NCI-H345 (cell line): Measurements from ENCODE around the gene RNF25.

Experiments used
- DNase-seq: peaks from one replicate; lab custom pipeline; 2025; lab: John Stamatoyannopoulos, UW

RNF25 gene, protein sequence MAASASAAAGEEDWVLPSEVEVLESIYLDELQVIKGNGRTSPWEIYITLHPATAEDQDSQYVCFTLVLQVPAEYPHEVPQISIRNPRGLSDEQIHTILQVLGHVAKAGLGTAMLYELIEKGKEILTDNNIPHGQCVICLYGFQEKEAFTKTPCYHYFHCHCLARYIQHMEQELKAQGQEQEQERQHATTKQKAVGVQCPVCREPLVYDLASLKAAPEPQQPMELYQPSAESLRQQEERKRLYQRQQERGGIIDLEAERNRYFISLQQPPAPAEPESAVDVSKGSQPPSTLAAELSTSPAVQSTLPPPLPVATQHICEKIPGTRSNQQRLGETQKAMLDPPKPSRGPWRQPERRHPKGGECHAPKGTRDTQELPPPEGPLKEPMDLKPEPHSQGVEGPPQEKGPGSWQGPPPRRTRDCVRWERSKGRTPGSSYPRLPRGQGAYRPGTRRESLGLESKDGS

DNA sequence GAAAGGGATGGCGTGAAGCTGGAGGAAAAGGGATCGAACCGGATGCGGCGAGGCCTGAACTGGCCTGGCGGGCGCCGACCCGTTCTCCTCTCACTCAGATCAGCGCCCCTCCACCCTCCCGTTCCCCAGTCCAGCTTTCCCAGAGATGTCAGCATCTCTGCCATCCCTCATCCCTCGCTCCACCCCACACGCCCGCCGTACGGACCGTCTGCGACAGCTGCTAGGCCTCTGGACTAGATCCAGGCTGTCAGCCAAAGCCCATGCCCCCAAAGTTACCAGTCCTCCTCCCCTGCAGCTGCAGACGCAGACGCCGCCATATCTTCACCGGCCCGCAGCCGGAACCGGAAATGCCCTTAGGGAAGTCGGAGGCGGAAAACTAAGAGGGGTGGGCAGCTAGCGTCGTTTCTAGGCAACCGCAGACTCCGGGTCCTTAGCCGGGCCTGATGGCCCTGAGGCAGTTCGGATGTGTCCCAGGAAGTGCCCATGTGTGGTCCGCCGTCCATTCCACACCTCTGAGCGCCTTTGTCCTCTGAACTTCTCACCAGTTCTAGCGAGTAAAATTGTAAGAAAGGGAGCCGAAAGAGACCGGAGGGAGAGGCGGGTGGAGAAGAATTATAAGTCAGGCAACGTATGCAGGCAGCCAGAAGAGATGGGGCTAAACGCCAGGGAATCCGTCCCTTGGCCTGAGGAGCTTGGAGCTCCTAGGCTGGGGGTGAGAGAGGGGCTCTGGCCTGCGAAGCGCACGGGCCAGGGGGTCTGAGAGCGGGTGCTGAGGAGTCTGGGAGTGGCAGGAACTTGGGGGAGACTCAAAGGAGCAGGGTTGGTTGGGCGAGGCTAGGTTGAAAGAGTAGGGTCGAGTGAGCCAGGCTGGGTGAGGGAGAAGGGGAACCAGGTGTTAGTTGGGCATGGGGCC lies at the start of gene RNF25, which contains the start of gene STK36:
Gene RNF25, minus strand, starts transcription at position 349 of the 913 bp plus-strand sequence. Its CDS starts 32 bp downstream, at position 317.
Gene STK36, plus strand, starts transcription at position 433 of the 913 bp plus-strand sequence. CDS start 744 bp downstream, outside the sequence.
- peak; percentile 90 for DNase-seq

DNA sequence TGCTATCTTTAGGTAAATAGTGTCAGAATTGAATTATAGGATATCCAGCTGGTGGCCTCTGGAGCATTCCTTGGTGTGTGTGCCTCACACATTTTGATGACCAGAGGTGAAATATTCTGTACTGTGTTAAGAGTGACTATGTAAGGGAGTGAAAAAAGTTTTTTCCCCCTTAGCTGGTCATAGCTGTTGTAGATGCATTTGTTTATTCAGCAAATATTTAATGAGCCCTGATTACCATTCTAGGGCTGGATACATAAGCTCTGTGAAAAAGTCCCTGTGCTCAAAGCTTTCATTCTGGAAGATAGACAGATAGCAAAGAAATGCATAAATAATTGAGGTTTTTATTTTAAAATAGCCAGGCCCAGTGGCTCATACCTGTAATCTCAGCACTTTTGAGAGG lies 49.7 kb upstream of the RNF25 start:
- no peak for DNase-seq

DNA sequence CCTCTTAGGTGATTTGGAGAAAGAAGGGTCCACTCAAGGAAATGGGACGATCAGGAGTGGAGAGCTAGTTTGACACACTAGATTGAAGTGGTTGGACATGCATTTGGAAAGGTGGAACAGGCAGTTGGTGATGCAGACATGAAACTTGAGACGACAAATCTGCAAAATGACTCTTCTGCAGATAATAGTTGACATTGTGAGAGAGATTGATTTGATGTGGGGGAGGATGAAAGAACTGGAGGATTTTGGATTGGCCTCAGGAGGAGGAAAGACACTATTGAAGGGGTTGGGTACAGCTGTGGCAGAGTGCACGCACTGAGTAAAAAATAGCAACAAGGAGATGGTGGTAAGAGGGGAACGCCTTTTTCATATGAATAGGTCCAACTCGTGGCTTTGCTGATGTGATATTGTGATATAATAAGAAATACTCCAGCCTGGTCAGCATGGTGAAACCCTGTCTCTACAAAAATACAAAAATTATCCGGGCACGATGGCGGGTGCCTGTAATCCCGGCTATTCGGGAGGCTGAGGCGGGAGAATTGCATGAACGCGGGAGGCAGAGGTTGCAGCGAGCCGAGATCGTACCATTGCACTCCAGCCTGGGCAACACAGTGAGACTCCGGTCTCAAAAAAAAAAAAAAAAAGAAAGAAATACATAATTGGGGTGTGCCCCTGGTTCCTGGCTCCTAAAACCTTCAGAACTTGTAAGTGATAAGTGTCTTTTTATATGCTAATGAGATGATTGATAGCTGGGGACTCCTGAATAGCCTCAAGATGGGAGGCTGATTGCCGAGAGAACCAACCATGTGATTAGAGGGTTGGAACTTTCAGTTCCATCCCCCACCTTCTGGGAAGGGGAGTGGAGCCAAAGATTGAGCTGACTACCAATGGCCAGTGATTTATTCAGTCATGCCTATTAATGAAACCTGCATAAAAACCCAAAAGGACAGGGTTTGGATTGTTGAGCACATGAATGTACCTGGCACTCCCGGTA lies 48.5 kb upstream of the RNF25 start:
- DNase-seq, result no peak

DNA sequence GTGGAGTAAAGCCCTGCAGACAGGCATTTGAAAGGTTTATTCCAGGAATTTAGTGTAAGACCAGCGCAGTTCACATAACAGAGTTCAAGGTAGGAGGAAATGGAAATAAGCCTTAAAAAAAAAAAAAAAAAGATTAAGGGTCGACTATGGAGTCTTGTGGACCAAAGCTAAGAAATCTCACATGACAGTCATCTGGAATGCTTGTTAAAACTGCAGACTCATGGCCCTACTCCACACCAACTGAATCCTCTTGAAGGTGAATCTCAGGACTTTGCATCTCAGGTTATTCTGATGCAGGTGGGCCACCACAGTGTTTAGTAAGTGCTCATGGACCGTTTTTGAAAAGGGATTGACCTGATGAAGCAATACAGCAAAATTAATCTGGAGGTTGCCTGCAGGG lies 47.7 kb upstream of the RNF25 start:
- DNase-seq, result no peak

DNA sequence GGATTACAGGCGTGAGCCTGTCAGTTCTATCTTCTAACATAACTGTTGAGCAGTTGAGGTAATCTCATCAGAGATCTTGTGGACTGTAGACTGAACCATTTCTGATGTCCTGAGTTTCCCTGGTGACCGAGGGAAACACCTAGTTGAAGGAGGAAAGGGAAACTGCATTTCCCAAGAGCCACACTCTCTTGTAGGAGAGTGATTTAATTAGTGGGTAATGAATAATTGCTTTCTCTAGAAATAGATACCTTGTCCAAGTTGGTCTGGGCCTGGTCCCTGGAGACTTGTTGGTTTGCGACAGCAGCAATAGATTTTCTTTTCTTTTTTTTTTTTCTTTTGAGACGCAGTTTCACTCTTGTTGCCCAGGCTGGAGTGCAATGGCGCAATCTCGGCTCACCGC lies 46.3 kb upstream of the RNF25 start:
- no peak for DNase-seq

DNA sequence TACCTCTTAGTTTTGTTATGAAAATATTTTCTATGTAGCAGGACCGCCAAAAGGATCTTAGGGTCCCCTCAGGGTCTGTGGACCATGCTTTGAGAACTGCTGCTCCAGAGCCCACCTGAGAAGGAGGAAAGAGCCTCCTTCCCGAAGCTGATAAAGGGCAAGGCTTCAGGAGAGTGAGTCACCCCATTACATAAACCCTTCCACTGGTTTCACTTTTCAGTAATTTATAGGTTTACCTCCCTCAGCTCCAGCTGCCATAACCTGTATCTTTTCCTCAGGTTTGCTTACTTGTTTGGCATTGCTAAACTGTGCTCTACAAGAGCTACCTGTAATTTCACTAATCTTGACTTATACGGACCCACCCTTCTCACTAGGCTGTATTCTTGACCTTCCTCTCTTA lies 45.5 kb upstream of the RNF25 start:
- DNase-seq, result no peak

DNA sequence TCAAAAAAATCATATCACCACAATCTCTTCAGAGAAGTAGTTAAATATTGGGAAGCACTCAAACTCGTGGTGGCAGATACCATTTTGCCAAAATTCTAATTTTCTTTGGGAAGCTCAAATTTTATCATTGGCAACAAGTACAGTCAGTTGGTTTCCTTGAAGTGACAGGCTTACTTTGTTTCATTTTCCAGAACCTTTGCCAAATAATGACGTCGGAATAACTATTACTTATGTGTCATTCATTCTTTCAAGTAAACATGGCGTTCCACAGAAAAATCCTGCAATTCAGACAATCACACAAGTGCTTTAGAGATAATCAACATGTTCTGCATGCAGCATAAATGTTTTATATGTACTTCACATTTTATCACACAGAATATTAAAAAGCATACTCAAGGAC lies 44.3 kb upstream of the RNF25 start:
- DNase-seq, result no peak

DNA sequence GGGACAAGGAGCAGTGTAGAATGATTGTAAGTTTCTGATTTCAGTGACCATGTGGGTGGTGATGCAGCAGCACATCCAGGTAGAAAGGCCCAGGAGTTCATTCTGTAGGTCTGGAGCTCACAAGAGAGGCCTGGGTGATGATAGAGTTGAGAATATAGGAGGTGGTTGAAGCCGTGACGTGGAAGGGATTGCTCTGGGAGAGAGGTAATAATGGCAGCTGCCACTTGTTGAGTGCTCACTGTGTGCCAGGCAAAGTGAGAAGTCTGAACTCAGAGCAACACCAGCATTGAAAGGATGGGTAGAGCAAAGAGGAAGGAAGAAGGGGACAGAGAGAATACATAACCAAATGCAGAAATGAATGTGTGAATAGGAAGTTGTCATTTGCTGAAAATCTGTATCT lies 42.1 kb upstream of the RNF25 start:
- no peak for DNase-seq

DNA sequence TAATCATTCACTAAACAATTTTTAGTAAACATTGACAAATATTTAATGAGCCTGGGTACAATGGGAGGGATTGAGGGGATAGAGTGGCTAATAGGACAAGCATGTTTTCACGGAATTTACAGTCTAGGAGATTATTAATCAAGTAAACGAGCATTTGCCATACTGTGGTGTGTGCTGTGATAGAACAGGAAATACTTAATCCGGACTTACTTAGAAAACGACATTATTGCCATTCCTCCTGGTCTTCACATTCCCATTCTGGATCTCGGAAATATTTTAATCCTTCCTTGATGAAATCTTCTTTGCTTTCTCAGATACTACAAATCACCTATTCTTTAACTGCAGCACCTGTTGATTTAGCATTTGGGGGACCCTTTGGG lies 39.7 kb upstream of the RNF25 start:
- no peak for DNase-seq

DNA sequence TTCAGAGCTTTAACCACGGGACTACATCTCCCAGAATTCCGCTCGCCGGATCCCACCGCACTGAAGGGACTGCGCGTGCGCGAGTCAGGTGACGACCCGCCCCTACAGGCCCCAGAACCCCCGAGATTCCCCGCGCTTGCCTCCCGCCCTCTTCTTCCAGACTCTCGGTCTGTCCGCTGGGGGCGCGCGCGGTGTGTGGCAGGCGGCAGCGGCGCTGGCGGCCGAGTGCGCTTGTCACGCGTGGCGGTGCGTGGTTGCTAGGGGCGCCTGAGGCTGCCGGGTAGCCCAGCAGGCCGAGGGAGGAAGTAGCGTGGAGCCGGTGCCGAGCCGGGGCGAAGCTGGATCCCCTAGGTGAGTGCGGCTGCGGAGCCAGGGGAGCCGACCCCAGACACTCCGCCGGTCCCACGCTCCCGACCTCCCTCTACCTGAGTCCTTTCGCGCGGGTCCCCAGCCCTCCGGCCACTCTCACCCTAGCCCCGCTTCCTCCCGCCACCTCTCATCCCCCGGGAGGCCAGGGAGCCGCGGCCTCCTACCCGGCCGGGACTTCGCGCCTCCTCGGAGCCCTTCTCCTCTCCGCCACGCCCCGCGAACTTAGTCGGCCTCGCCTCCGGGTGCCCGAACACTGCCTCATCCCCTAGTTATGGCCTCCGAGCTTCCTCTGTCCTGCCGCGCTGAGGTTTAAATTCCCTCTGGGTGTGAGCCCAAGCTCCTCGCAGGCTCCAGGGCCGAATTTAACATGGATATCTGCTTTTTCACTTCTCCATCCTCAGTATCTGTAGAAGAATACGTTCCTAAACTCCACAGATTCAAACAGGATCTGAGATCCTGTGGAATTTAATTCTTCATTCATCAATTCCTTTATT lies 39.1 kb upstream of the RNF25 start, which contains the start of gene TTLL4:
Gene TTLL4, plus strand, starts transcription at position 149 of the 863 bp plus-strand sequence. CDS start 26,842 bp downstream, outside the sequence.
- DNase-seq, result peak; percentile 96

DNA sequence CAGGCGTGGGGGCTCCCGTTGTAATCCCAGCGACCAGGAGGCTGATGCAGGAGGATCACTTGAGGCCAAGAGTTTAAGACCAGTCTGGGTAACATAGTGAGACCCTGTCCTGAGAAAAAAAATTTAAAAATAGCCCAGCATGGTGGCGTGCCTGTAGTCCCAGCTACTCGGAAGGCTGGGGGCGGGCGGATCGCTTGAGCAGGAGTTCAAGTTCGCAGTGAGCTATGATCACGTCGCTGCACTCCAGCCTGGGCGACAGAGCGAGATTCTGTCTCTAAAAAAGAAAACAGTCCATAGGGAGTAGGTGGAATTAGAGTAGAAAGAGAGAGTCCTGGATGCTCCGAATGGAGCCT lies 38.5 kb upstream of the RNF25 start:
- DNase-seq, result no peak

DNA sequence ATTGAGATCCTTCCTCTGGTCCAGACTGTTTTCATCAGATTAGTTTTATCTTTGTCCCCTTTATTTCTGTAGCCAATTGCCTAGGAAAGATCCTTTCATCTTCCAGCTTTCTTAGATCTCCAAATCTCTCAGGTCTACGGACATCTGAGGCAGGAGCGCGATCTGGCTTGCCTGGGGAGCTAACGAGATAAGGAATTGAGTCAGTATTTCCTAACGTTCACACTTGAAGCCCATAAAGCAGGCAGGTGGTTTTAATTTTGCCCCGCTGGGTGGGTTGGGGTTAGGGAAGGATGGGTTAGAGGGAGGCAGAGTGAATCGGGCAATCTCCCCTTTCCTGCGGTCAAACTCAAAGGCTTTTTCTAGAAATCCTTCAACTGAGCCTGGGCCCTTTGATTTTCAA lies 38.1 kb upstream of the RNF25 start:
- no peak for DNase-seq

DNA sequence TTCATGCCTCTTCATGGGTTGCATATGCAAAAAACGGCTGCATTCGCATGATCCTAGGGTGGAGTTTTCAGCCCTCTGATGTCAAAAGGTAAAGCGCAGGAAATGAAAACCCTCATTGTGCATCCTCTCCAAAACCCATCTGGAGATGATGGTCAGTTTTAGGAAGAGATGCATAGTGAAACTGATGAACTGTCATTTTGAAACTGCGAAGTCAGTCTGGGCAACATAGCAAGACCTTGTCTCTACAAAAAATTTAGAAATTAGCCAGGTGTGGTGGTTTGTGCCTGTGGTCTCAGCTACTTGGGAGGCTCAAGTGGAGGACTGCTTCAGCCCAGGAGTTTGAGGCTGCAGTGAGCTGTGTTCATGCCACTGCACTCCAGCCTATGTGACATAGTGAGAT lies 36.3 kb upstream of the RNF25 start:
- no peak for DNase-seq

DNA sequence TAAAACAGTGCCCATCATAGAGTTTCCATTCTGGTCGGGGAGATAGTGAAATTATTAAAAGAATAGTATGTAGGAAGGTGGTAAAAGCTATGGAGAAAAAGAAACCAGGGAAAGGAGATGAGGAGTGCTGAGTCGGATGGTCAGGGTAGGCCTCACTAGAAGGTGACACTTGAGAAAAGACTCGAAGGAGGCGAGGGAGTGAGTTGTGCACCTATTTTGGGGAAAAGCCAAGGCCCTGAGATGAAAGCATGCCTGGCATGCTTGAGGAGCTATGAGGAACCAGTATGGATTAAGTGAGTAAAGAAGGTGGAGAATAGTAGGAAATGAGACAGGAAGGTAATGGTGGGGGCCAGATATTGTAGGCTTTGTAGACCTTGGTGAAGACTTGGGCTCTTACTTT lies 31.5 kb upstream of the RNF25 start:
- DNase-seq, result no peak

DNA sequence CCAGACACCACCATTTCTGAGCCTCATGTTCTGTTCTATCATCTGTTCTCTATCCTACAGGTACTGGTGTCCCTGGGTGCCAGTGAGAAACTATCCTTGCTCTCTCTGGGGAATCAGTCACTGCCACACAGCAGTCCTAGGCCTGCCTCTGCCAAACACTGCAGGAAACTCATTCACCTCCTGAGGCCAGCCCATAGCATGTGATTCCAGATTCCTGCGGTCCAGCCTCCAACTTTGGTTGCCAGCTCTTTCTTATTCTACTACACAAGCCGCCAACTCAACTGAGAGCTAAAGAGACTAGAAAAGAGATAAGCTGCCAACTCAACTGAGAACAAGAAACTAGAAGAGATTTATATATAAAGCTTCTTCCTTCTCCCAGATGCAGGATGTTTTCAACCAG lies 30.0 kb upstream of the RNF25 start:
- DNase-seq, result no peak

DNA sequence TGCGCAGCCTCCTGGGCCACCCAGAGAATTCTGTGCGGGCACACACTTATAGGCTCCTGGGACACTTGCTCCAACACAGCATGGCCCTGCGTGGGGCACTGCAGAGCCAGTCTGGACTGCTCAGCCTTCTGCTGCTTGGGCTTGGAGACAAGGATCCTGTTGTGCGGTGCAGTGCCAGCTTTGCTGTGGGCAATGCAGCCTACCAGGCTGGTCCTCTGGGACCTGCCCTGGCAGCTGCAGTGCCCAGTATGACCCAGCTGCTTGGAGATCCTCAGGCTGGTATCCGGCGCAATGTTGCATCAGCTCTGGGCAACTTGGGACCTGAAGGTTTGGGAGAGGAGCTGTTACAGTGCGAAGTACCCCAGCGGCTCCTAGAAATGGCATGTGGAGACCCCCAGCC lies 27.1 kb upstream of the RNF25 start:
- no peak for DNase-seq

DNA sequence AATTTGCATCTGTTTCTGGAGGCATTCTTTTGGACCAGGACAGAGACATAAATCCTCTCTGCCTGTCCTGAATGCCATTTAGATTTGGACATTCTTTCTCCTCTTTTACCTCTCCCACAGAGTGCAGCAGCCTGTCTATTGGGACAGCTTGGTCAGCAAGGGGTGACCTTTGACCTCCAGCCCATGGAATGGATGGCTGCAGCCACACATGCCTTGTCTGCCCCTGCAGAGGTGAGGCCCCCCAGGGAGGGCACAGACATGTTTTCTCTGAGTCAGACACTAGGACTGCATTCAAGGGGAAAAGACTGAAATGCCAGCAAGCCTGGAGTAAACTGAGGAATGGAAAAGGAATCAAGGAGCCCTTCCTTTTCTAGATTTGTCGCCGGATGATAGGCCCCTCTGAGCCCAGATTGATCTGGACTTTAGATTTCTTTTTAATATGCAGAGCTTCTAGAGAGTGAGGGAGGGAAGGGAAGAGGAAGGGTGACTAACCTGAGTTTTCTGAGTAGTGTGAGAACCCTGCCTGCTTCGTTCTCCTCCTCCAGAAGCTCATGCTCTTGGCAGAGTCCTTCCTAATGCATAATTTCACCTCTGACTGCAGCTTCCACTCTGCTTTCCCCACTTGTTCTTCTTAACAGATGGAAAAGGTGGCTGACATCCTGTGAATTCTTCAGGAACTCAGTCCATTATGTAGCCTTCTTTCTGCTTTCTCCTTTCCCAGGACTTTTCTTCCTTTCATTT lies 22.8 kb upstream of the RNF25 start:
- DNase-seq, result no peak

DNA sequence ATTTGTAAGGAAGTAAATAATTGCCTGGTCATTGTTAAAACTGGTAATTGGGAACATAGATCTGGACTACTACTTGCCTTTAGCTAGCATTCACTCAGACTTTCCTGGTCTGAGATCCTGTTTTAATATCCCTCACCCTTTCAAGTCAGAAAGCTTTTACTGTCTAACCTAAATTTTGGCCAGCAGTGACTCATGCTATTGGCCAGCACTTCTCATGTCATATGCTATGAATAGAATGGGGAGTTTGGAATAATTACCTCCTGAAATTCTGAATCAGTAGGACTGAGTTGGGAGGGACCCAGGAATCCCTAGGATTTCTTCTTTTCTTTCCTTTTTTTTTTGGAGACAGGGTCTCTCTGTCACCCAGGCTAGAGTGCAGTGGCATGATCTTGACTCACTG lies 19.4 kb upstream of the RNF25 start:
- DNase-seq, result no peak

DNA sequence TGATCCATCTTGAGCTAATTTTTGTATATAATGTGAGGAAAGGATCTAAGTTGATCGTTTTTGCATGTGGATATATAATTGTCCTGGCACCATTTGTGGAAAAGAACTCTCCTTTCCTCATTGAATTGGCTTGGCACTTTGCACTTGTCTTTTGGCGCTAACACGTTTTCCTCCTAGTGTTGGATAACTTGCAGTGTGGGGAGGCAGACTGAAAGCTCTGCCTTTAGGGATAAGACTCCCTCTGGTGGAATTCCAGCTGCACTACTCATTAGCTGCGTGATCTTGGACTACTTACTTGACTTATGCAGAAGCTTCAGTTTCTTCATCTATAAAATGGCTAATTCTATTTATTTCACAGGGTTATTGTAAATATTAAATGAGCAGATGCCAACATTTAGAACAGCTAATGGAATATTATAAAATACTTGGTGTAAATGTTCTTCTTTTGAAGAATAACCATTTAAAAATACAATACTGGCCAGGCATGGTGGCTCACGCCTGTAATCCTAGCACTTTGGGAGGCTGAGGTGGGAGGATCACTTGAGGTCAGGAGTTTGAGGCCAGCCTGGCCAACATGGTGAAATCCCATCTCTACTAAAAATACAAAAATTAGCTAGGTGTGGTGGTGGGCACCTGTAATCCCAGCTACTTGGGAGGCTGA lies 15.7 kb upstream of the RNF25 start:
- DNase-seq, result peak; percentile 51
